Natural killer cell (primary cell): Measurements from ENCODE around the gene WBP1. TPM values are rescaled to one million over a fixed set of nuclear protein-coding genes. Genes with fewer than 3 reads are reported as not detected.
A peak's percentile ranks its signal among the peaks of the same experiment; 100 is the strongest.

ENCODE experiments used
- ATAC-seq, 3 donors: fragments of 150-1000 bp in 2 of 3; fragments of 200-7000 bp in 1 of 3; cut with Tn5 transposase; 1 replicate in 1 of 3; 2 replicates in 2 of 3; pipeline ENCODE4 v1.10.0; 2021; ENCODE audit warnings: mild to moderate bottlenecking in 2 of 3, moderate library complexity in 2 of 3
- DNase-seq, 2 donors: peaks; one replicate each; pipeline versions ENCODE4 v3.0.0 to v3.0.0-alpha.2; 2013 to 2021; ENCODE audit warnings: mixed read lengths in 1 of 2
- H3K27ac ChIP-seq: one replicate; pipeline ENCODE4 v1.5.1; 2013; ENCODE audit warnings: mild to moderate bottlenecking, low read length
- H3K27me3 ChIP-seq: one replicate; pipeline ENCODE4 v1.6.1; 2013; ENCODE audit warnings: low read length; ENCODE audit not compliant: control insufficient read depth, insufficient read depth
- H3K36me3 ChIP-seq: one replicate; pipeline ENCODE4 v1.6.1; 2013; ENCODE audit warnings: low read length; ENCODE audit not compliant: control insufficient read depth, insufficient read depth
- H3K4me1 ChIP-seq: one replicate; pipeline ENCODE4 v1.6.1; 2013; ENCODE audit warnings: low read length; ENCODE audit not compliant: control insufficient read depth, insufficient read depth
- H3K4me3 ChIP-seq: one replicate; pipeline ENCODE4 v1.5.1; 2013; ENCODE audit warnings: low read length
- H3K9me3 ChIP-seq: one replicate; pipeline ENCODE4 v1.6.1; 2013; ENCODE audit warnings: low read length; ENCODE audit not compliant: control insufficient read depth, insufficient read depth
- H3K27ac Mint-ChIP-seq, 2 donors: one replicate each; pipeline ENCODE4 v1.8.0; 2022; ENCODE audit warnings: mild to moderate bottlenecking in 2 of 2, mixed read lengths in 2 of 2, moderate library complexity in 1 of 2
- H3K27me3 Mint-ChIP-seq, 2 donors: one replicate each; pipeline ENCODE4 v1.8.0; 2022; ENCODE audit warnings: low read depth in 2 of 2, mixed read lengths in 2 of 2
- H3K36me3 Mint-ChIP-seq: one replicate; pipeline ENCODE4 v1.8.0; 2022; ENCODE audit warnings: mixed read lengths
- H3K4me1 Mint-ChIP-seq, 2 donors: one replicate each; pipeline ENCODE4 v1.8.0; 2022; ENCODE audit warnings: mixed read lengths in 2 of 2
- H3K4me3 Mint-ChIP-seq: one replicate; pipeline ENCODE4 v1.8.0; 2022; ENCODE audit warnings: mild to moderate bottlenecking, moderate library complexity, mixed read lengths
- H3K9me3 Mint-ChIP-seq, 2 donors: one replicate each; pipeline ENCODE4 v1.8.0; 2022; ENCODE audit warnings: mixed read lengths in 2 of 2
- WGBS: methylation state at CpG from one replicate; pipeline ENCODE4 v1.1.7; 2013; ENCODE audit warnings: missing lambda C conversion rate; ENCODE audit not compliant: insufficient coverage; 5-methylcytosine and 5-hydroxymethylcytosine counted together
- intact Hi-C: fragments of 100-400 bp; cut with micrococcal nuclease; formaldehyde crosslinking; loops from one replicate; pipeline ENCODE4 v1.14.2; 2022
- total RNA-seq, 4 donors: library from RNA; stranded (reverse); fragments of 120-200 nt in 1 of 4; gene quantifications; one replicate each; pipeline versions ENCODE4 v1.2.3 to v1.2.4, GENCODE V29; 2013 to 2022
- TF ChIP-seq, protein P1 (sequence below): fragments of 200-600 bp; IDR thresholded peaks from one replicate; pipeline ENCODE4 v1.8.0; 2022; ENCODE audit warnings: antibody characterized with exemption

Gene WBP1
- total RNA-seq, 3 donors from 2014 or later (not counting 1 experiment from before 2014, with no cell fraction given) = 65.1 to 68.3 (median 65.4) TPM

DNA sequence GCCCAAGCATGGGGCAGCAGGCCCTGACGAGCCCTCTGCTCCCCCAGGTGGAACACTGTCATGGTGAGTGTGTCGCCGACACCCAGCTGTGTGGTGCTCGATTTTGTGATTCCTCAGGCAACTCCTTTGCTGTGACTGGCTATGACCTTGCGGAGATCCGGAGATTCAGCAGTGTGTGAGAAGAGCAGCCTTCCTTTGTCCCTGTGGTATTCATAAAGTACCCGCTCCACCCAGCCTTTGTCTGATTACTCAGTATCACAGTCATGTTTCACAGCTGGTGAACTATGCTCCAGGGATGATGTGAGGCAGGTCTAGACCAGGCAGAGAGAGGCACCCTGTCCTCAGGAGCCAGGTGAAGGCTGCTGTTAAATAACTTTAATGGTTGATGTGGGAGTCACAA lies 32.7 kb upstream of the WBP1 start:
- Histone ChIP-seq H3K4me1 (peaks cover 14% of the 10 kb centered on the region), H3K9me3 (no peaks in the 10 kb centered on the region), H3K36me3 (peaks cover 11% of the 10 kb centered on the region), H3K27ac (no peak overlapping the region), H3K27me3 (no peaks in the 10 kb centered on the region), H3K4me3 (no peak overlapping the region)
- Mint-ChIP-seq H3K4me3 (no peak overlapping the region), H3K36me3 (no peaks in the 10 kb centered on the region), H3K4me1 (peaks cover 14 to 23% of the 10 kb centered on the region in 2 donors), H3K27ac (peak overlapping the region in 1 of 2 donors; percentile 96), H3K27me3 (no peaks in the 10 kb centered on the region), H3K9me3 (no peaks in the 10 kb centered on the region)
- intact Hi-C loops = no loop called here
- WGBS = 96% methylated on average over 7 of the region's 7 CpGs
- DNase-seq = no peak
- no peak for ATAC-seq
- TF ChIP-seq, protein P1, sequence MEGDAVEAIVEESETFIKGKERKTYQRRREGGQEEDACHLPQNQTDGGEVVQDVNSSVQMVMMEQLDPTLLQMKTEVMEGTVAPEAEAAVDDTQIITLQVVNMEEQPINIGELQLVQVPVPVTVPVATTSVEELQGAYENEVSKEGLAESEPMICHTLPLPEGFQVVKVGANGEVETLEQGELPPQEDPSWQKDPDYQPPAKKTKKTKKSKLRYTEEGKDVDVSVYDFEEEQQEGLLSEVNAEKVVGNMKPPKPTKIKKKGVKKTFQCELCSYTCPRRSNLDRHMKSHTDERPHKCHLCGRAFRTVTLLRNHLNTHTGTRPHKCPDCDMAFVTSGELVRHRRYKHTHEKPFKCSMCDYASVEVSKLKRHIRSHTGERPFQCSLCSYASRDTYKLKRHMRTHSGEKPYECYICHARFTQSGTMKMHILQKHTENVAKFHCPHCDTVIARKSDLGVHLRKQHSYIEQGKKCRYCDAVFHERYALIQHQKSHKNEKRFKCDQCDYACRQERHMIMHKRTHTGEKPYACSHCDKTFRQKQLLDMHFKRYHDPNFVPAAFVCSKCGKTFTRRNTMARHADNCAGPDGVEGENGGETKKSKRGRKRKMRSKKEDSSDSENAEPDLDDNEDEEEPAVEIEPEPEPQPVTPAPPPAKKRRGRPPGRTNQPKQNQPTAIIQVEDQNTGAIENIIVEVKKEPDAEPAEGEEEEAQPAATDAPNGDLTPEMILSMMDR = no peak

DNA sequence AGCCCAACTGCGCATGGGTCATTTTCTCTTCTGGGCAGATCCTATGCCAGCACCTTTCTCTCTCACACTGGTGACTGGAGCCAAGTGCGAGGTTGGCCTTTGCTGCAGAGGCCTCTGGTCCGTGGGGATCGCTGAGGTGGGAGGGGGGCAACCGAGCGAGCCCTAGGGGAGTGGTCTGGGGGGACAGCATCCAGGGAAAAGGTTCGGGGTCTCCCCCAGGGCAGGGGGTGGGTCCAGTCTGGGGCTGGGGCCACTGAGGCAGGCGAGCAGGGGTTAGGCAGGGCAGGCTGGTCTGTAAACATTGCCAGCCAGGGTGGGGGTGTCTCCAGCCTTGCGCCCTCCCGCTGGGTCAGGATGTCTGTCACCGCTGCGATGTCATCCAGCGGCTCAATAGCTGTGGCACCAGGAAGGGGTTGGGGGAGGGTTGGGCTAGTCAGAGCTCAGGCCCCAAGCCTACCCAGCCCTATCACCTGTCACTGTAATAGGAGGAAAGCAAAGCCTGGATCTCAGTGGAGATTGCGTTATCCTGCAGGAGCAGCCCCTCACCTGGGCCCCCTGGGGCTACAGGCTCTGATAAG lies 32.0 kb upstream of the WBP1 start:
- Mint-ChIP-seq H3K4me1 (peaks cover 8 to 16% of the 10 kb centered on the region in 2 donors), H3K9me3 (no peaks in the 10 kb centered on the region), H3K4me3 (no peak overlapping the region), H3K27me3 (no peaks in the 10 kb centered on the region), H3K27ac (peak overlapping the region in 1 of 2 donors; percentile 96), H3K36me3 (no peaks in the 10 kb centered on the region)
- Histone ChIP-seq H3K4me1 (peaks cover 7% of the 10 kb centered on the region), H3K4me3 (no peak overlapping the region), H3K27ac (no peak overlapping the region), H3K36me3 (peaks cover 11% of the 10 kb centered on the region), H3K27me3 (no peaks in the 10 kb centered on the region), H3K9me3 (no peaks in the 10 kb centered on the region)
- DNase-seq (no peak), ATAC-seq (no peak)
- TF ChIP-seq, protein P1 = no peak
- WGBS = 91% methylated on average over 14 of the region's 14 CpGs
- intact Hi-C loops = no loop called here

DNA sequence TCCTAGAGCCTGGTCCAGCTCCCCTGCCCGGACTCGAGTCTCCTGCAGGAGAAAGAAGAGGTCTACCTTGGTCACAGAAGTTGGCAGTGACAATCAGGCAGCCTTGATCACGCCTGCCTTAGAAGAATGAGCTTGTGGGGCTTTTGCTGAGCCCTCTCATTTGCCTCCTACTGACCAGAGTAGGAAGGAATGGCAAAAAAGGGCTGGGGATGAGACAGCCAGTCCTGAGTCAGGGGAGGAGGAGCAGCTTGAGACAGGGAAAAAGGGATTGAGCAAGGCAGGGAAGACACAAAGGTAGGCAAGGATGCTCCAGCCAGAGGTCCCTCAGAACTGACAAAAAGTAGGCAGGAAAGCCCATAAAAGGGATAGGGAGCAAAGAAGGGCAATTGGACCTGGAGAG lies 30.7 kb upstream of the WBP1 start:
- H3K9me3 ChIP-seq = no peaks in the 10 kb centered on the region
- no peaks in the 10 kb centered on the region for H3K4me1 ChIP-seq
- no peak for ATAC-seq
- H3K4me1 Mint-ChIP-seq = peaks cover 0 to 6% of the 10 kb centered on the region in 2 donors
- peaks cover 11% of the 10 kb centered on the region for H3K36me3 ChIP-seq
- TF ChIP-seq, protein P1 = no peak
- no peaks in the 10 kb centered on the region for H3K27me3 ChIP-seq
- intact Hi-C loops = no loop called here
- peak overlapping the region; percentile 17 to 96 for H3K27ac Mint-ChIP-seq
- no peak overlapping the region for H3K27ac ChIP-seq
- no peaks in the 10 kb centered on the region for H3K36me3 Mint-ChIP-seq
- WGBS = 88% methylated on average over 3 of the region's 3 CpGs
- no peaks in the 10 kb centered on the region for H3K27me3 Mint-ChIP-seq
- H3K9me3 Mint-ChIP-seq = no peaks in the 10 kb centered on the region
- no peak overlapping the region for H3K4me3 ChIP-seq
- no peak for DNase-seq
- no peak overlapping the region for H3K4me3 Mint-ChIP-seq

DNA sequence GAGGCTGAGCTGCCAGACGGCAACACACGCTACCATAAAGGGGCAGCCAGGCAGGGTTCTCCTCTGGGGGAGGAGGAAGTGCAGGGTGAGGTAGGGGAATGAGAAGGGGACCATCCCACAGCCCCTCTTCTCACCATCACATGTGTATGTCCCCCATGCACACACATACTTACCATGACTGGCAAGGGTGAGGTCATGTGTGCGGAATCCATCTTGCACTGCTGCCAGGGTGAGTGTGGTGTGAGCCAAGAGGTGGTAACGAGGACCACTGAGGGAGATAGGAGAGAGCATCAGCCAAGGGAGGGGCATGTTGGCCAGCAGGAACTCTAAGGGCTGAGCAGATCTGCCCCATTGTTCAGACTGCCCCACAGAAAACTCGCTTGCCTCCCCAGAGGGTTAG lies 29.6 kb upstream of the WBP1 start:
- Mint-ChIP-seq H3K9me3 (no peaks in the 10 kb centered on the region), H3K4me3 (no peak overlapping the region), H3K4me1 (no peaks in the 10 kb centered on the region), H3K27me3 (no peaks in the 10 kb centered on the region), H3K36me3 (no peaks in the 10 kb centered on the region), H3K27ac (peak overlapping the region in 1 of 2 donors; percentile 5)
- Histone ChIP-seq H3K4me3 (no peak overlapping the region), H3K36me3 (peaks cover 11% of the 10 kb centered on the region), H3K9me3 (no peaks in the 10 kb centered on the region), H3K4me1 (no peaks in the 10 kb centered on the region), H3K27me3 (no peaks in the 10 kb centered on the region), H3K27ac (no peak overlapping the region)
- DNase-seq = no peak
- no peak for ATAC-seq
- TF ChIP-seq, protein P1 = no peak
- 91% methylated on average over 3 of the region's 5 CpGs for WGBS
- intact Hi-C loops = no loop called here
